Measurements from ENCODE around the gene LRP2.
"Not testable (repeated sequence)": the region's sequence is repeated elsewhere in the genome, so short reads cannot be mapped to it uniquely, and the experiment has no call there.

Gene LRP2

GRCh38 chr2:169172151-169172735 lies 190.1 kb downstream of the LRP2 start:
- DNase-seq = no peak

GRCh38 chr2:169165791-169166190 lies 196.5 kb downstream of the LRP2 start:
- DNase-seq = no peak

GRCh38 chr2:169164311-169164710 lies 198.0 kb downstream of the LRP2 start:
- DNase-seq = no peak

DNA sequence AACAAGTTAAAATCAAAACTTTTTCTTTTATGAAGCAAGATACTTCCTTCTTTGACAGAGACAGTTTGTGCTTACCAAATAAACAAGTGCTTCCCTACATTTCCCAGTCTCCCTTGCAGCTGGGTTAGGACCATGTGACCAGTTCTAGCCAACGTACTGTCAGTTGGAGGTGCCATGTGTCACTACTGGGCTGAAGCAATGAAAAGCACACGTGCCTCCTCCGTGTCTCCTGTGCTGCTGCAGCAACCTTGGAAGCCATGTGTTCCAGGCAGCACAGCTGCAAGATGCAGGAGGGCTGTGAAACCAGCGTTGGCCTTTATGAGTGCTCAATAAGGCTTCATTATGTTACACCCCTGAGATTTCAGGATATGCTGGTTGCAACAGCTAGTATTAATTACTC lies 199.7 kb downstream of the LRP2 start:
- DNase-seq = no peak

DNA sequence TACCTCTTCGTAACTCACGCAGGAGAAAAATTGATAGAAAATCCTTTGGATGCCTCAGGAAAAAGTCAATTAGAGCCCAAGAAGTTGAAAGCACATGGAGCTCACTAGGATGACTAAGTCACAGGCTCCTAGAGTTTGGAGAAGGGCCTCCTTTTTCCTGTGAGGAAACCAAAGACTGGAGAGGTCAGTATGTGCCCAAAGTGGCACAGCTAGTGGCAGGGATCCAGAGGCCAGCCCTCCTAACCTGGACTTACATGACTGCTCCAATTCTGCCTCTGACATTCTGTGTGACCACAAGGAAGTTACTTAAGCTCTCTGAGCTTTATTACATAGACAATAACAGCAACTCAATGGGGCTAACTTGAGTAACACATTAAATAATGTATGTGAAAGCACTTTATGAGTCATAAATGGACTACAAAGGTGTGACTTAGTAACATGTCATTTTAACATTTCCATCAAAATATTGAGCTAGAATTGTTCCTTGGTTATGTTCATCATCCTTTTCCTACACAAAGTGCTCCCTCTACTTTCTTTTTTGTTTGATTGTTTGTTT lies 201.3 kb downstream of the LRP2 start:
- no peak for DNase-seq

DNA sequence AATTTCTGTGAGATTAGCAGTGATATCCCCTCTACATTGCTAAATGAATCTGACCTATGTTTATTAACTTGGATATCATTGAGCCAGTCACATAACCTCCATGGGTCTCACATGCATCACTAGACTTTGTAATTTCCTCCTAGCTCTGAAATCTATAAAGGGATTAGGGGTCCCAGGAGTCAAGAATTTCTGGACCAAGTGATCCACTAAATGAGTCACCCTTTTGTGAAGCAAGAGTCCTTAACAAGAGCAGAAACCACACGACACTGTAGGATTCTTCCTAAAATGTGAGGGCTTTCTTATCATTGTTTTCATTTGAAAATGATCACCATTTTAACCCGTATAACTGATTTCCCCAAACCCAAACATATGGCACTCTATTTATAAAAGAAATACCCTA lies 202.6 kb downstream of the LRP2 start:
- no peak for DNase-seq

- no peak for DNase-seq
These were observed 203.5 kb downstream of the LRP2 start for GRCh38 chr2:169158874-169159273.

DNA sequence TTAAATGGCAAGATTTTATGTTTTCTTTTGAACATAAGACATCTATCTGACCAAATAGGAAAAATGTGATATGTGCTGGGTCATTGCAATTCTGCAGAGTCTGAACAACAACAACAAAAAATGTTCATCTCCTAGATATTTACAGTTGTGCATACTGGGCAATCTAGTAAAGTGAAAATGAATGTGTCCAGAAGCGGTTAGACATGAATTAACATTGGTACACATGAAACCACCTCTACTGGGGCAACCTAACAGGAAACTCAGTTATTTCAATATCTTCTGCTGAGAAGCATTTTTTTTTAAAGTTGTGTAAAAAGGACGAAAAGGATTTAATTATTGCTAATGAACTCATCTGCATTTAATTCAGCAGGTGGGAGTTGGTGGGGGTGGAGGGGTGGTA lies 216.1 kb downstream of the LRP2 start:
- DNase-seq = no peak

GRCh38 chr2:169143998-169144397 lies 218.3 kb downstream of the LRP2 start:
- DNase-seq = peak in 1 of 2 experiments; percentile 44

GRCh38 chr2:169141713-169142352 lies 220.5 kb downstream of the LRP2 start:
- DNase-seq = peak; percentile 14 to 38

- no peak for DNase-seq
These were observed 222.2 kb downstream of the LRP2 start for GRCh38 chr2:169139993-169140767.

GRCh38 chr2:169139145-169139544 lies 223.2 kb downstream of the LRP2 start:
- DNase-seq = no peak

- DNase-seq = no peak
These were observed 224.4 kb downstream of the LRP2 start for GRCh38 chr2:169137924-169138323.

DNA sequence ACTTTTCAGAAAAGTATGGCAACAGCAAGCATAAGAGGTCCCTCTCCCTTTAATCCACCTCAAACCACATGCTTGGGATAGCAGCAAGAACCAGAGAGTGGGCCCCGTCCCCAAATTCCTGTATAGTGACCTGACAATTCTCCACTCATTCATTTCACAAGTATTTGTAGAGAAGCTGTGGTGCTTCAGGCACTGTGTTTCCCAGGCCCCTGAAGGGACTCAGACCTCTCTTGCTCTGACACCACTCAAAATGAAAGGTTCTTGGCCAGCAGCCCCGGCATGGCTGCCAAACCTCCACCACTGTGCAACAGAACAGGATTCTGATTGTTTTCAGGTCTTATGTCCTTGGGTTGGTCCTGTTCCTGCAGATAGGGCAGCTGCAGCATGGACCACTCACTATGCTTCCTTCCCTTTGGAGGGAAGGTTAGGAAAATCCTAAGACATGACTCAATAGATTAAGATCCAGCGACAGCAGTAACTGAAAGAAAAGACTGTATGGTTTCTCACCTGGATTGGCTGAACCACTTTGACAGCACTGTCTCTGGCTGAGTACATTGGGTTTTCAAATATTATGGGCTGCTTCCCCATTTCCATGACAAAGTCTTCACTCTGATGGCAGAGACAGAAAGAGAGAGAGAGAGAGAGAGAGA lies 225.3 kb downstream of the LRP2 start:
- DNase-seq = no peak

- not testable (repeated sequence) for DNase-seq
These were observed 225.9 kb downstream of the LRP2 start for GRCh38 chr2:169136428-169136827.

DNA sequence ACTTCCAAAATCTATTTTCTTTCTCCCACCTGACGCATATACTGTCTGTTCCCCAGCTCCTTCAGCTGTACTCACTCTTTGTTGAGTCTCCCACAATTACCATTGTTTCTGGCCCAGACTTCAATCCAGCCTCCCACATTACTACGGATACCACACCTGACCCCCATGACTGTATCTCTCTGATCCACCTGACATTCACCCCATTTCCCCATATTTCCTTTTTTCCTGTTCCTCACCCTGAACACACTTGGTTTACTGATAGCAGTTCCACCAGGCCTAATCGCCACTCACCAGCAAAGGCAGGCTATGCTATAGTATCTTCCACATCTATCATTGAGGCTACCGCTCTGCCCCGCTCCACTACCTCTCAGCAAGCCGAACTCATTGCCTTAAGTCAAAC lies 228.1 kb downstream of the LRP2 start:
- not testable (repeated sequence) for DNase-seq

- peak; percentile 24 to 69 for DNase-seq
These were observed 230.5 kb downstream of the LRP2 start for GRCh38 chr2:169131587-169132512.

DNA sequence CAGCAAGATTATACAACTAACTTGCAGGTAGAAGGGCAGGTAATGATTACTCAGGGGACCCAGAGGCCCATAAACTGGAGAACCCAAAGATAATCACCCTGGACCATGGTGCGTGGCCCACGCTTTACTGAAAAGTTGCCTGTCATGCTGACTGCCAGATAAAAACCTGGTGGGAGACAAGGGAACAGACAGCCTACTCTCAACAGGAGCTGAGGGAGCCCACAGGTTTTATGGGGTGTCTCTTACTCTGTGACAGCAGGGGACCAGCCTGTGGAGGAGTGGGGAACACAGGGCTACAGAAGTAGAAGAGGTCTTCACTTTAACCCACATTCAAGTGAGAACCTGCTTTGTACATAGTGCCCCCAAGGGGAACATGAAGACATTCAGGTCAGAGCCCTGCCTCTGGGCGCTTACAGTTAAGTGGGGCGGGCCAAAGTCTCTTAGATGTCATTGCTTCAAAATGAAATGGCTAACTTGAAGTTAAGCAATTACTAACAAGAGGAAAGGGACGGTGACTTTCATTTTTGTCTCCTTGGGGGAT lies 232.6 kb downstream of the LRP2 start:
- no peak for DNase-seq

GRCh38 chr2:169119851-169120250 lies 242.5 kb downstream of the LRP2 start:
- no peak for DNase-seq

DNA sequence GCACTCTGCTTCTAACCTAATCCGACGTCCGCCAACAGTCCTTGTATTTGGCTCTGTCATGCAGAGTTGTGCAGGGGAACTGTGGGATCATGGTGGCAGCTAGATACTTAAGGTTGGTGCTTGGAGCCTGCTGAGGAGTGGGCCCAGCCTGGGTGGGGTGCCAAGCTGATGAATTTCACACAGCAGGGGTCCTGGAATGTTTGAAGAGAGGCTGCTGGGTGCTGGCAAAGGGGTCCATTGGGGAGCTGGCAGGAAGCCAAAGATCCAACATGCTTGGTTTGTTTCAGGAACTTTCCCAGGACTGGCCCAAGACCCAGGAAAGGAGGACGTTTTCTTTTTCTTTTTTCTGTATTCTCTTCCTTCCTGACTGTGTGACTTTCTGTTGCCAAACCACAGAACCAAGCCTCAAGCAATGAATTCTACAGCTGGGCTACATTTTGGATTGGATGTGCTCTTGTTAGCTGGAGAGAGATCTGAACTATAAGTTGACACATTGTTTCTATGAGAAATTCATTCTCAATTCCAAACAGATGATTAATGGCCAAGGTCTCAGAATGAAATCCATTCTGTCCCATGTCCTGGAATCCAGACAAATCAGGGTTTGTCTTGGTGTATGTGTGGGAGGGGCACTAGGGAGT lies 243.1 kb downstream of the LRP2 start:
- no peak for DNase-seq

- peak in 1 of 2 experiments; percentile 2 for DNase-seq
These were observed 244.3 kb downstream of the LRP2 start for GRCh38 chr2:169118060-169118459.

Data from NCI-H524 (cell line).